Colonic mucosa (tissue), 4 donors: Measurements from ENCODE around the gene RAB30. TPM values are rescaled to one million over a fixed set of nuclear protein-coding genes. Genes with fewer than 3 reads are reported as not detected.

Experiments used
- DNase-seq: peaks from one replicate; pipeline ENCODE4 v3.0.0-alpha.2; 2020
- H3K27ac ChIP-seq: fragments of 200-600 bp; one replicate; pipeline ENCODE4 v1.8.0; 2021
- H3K27me3 ChIP-seq: fragments of 200-600 bp; one replicate; pipeline ENCODE4 v1.8.0; 2021
- H3K36me3 ChIP-seq: fragments of 200-600 bp; one replicate; pipeline ENCODE4 v1.8.0; 2021
- H3K4me1 ChIP-seq: fragments of 200-600 bp; one replicate; pipeline ENCODE4 v1.8.0; 2021; ENCODE audit warnings: mild to moderate bottlenecking
- H3K4me3 ChIP-seq: fragments of 200-600 bp; one replicate; pipeline ENCODE4 v1.8.0; 2021
- H3K9ac ChIP-seq, 2 donors: one replicate each; pipeline ENCODE4 v1.7.0; 2013; ENCODE audit warnings: control low read depth in 2 of 2, low read depth in 2 of 2, low read length in 2 of 2
- H3K9me3 ChIP-seq: fragments of 200-600 bp; one replicate; pipeline ENCODE4 v1.8.0; 2021
- CTCF ChIP-seq: fragments of 200-600 bp; IDR thresholded peaks from one replicate; pipeline ENCODE4 v1.8.0; 2022; ENCODE audit warnings: antibody characterized with exemption, mild to moderate bottlenecking
- intact Hi-C: fragments of 100-400 bp; cut with DNase I; formaldehyde crosslinking; loops from one replicate; pipeline ENCODE4 v1.14.1; 2022
- total RNA-seq, 2 donors: library from RNA; stranded (reverse); fragmentation: NEBNext Ultra II Directional in 1 of 2; extraction: Animal tissue kit (Norgen Biotek cat#: 25700) in 1 of 2; gene quantifications; one replicate each; pipeline ENCODE4 v1.2.1, GENCODE V29; 2021
- donor health status: healthy.
- donor health status: DM: no; HTN: no; CAD: no.
- donor health status: DM: no; HTN: no; CAD: no.

RAB30 gene
- total RNA-seq, 2 donors from 2014 or later, result 6.3 to 16.9 TPM

GRCh38 chr11:82996966-82997606, 74.6 kb downstream of the RAB30 start:
- Histone ChIP-seq H3K27me3 (no peaks in the 10 kb centered on the region), H3K4me3 (no peak overlapping the region), H3K9ac (peak overlapping the region; percentile 20 to 46), H3K9me3 (no peaks in the 10 kb centered on the region), H3K4me1 (no peaks in the 10 kb centered on the region), H3K27ac (peak overlapping the region; percentile 30), H3K36me3 (no peaks in the 10 kb centered on the region)
- no peak for TF ChIP-seq CTCF
- DNase-seq, result peak; percentile 63
- intact Hi-C loops, result no loop called here

GRCh38 chr11:82995754-82996398, 75.8 kb downstream of the RAB30 start:
- H3K27ac ChIP-seq, result peak overlapping the region; percentile 2
- H3K4me1 ChIP-seq, result no peaks in the 10 kb centered on the region

GRCh38 chr11:82995235-82995634, 76.5 kb downstream of the RAB30 start:
- no peaks in the 10 kb centered on the region for H3K9me3 ChIP-seq
- no peak for DNase-seq
- intact Hi-C loops, result no loop called here
- H3K9ac ChIP-seq, result no peak overlapping the region
- no peaks in the 10 kb centered on the region for H3K36me3 ChIP-seq
- H3K4me1 ChIP-seq, result no peaks in the 10 kb centered on the region
- no peaks in the 10 kb centered on the region for H3K27me3 ChIP-seq
- no peak overlapping the region for H3K27ac ChIP-seq
- no peak for TF ChIP-seq CTCF
- no peak overlapping the region for H3K4me3 ChIP-seq

More at GRCh38 chr11:82995754-82996398, 75.8 kb downstream of the RAB30 start:
- Histone ChIP-seq H3K4me3 (no peak overlapping the region), H3K9me3 (no peaks in the 10 kb centered on the region), H3K9ac (peak overlapping the region in 1 of 2 donors; percentile 36), H3K27me3 (no peaks in the 10 kb centered on the region), H3K36me3 (no peaks in the 10 kb centered on the region)
- no peak for TF ChIP-seq CTCF
- DNase-seq, result no peak
- intact Hi-C loops, result no loop called here

GRCh38 chr11:82994604-82995230, 77.0 kb downstream of the RAB30 start:
- H3K36me3 ChIP-seq, result no peaks in the 10 kb centered on the region
- intact Hi-C loops, result no loop called here
- H3K9me3 ChIP-seq, result no peaks in the 10 kb centered on the region
- DNase-seq, result no peak
- H3K9ac ChIP-seq, result no peak overlapping the region
- TF ChIP-seq CTCF, result no peak
- H3K27me3 ChIP-seq, result no peaks in the 10 kb centered on the region
- no peak overlapping the region for H3K4me3 ChIP-seq
- H3K27ac ChIP-seq, result no peak overlapping the region
- no peaks in the 10 kb centered on the region for H3K4me1 ChIP-seq

- Histone ChIP-seq H3K4me1 (no peaks in the 10 kb centered on the region), H3K4me3 (no peak overlapping the region), H3K36me3 (no peaks in the 10 kb centered on the region), H3K27ac (no peak overlapping the region), H3K27me3 (no peaks in the 10 kb centered on the region), H3K9ac (no peak overlapping the region), H3K9me3 (no peaks in the 10 kb centered on the region)
- DNase-seq, result no peak
- intact Hi-C loops, result no loop called here
- TF ChIP-seq CTCF, result no peak
These were observed 79.5 kb downstream of the RAB30 start for GRCh38 chr11:82992223-82992622.
